ENCODE measurements around the gene SLAMF1.

DNA sequence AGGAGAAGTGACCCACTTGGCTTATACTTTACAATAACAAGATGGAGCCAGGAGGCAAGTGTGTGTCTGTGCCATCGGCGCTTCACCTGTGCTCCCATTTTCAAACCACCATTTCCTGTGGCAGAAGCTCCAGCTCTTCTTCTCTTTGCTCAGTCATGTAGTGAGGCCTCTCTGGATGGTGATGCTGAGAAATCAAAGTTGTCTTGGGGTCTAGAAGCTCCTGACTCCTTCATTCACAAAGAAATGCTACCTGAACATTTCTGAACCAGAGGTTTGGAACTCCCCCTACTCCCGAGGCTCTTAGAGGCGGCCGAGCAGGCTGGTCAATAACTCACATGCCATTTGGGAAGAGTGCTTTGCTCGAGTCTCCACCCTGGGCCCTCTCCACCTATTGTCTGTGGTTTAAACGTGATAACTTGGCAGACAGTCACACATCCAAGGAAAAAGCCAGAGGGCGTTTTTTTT, 18.0 kb downstream of the SLAMF1 start:
- TF ChIP-seq SRF (CRISPR knock-in tag; IDR thresholded peaks at IDR 0.05) = no peak
- TF ChIP-seq TAF1 (IDR thresholded peaks at IDR 0.05; ENCODE audit: control insufficient read depth, extremely low read depth, insufficient read depth, low read length, severe bottlenecking) = no peak
- TF ChIP-seq, protein P1, sequence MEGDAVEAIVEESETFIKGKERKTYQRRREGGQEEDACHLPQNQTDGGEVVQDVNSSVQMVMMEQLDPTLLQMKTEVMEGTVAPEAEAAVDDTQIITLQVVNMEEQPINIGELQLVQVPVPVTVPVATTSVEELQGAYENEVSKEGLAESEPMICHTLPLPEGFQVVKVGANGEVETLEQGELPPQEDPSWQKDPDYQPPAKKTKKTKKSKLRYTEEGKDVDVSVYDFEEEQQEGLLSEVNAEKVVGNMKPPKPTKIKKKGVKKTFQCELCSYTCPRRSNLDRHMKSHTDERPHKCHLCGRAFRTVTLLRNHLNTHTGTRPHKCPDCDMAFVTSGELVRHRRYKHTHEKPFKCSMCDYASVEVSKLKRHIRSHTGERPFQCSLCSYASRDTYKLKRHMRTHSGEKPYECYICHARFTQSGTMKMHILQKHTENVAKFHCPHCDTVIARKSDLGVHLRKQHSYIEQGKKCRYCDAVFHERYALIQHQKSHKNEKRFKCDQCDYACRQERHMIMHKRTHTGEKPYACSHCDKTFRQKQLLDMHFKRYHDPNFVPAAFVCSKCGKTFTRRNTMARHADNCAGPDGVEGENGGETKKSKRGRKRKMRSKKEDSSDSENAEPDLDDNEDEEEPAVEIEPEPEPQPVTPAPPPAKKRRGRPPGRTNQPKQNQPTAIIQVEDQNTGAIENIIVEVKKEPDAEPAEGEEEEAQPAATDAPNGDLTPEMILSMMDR (IDR thresholded peaks at IDR 0.05 in 2 of 3, conservative IDR thresholded peaks at IDR 0.05 in 1 of 3; ENCODE audit: insufficient read depth in 2 of 3, low read depth in 1 of 3, low read length in 3 of 3) = no peak
- no peak for TF ChIP-seq SREBF2 (CRISPR knock-in tag; IDR thresholded peaks at IDR 0.05)
- TF ChIP-seq NRF1 (conservative IDR thresholded peaks at IDR 0.05 in 1 of 2, IDR thresholded peaks at IDR 0.05 in 1 of 2) = no peak
- no peak for TF ChIP-seq CBFA2T3 (IDR thresholded peaks at IDR 0.05)
- no peak for TF ChIP-seq HNRNPLL (IDR thresholded peaks at IDR 0.05; ENCODE audit: low read depth, low read length, poor library complexity, severe bottlenecking)
- no peak for TF ChIP-seq SMAD4 (CRISPR knock-in tag; conservative IDR thresholded peaks at IDR 0.05)
- TF ChIP-seq TARDBP (IDR thresholded peaks at IDR 0.05) = no peak
- no peak for TF ChIP-seq ZEB2 (IDR thresholded peaks at IDR 0.05)
